Activated CD8-positive, alpha-beta memory T cell treated with anti-CD3 and anti-CD28 coated beads for 48 hours (primary cell): ENCODE measurements around the gene PIKFYVE.
"Not testable (repeated sequence)": the region's sequence is repeated elsewhere in the genome, so short reads cannot be mapped to it uniquely, and the experiment has no call there.

ENCODE experiments used
- DNase-seq, 3 experiments: peaks; one replicate each; pipeline ENCODE4 v3.0.0-alpha.2; 2020; ENCODE audit warnings: low read depth in 2 of 3, low spot score in 2 of 3

PIKFYVE gene

DNA sequence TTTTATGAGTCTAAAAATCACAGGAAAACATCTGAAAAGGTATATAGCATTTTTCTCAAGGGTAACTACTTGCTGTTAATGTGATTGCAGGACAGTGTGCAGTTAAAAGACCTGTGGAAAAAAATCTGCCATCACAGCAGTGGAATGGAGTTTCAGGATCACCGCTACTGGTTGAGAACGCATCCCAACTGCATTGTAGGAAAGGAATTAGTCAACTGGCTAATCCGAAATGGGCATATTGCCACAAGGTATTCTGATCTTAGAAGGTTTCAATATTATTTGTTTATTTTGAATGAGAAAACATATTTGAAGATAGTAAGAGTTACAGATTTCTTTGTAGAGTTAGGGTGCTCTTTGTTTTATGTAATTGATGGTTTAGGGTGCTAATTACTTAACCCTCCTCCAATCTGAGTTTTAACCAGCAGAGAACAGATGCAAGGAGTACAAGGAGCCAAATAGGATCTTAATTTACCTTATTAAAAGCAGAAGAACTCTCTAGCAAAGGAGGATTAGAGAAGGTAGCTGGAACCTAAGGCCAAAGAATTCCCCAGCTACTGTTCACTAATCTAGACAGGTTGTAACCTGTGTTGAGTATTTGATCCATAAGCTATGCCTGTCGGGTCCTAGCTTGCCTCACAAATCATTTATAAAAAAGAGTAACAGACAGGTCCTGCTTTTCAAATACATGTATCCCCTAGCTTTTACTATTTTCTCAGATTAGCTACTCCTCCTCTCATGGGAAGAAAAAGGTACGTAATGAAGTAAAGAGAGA lies 35.0 kb downstream of the PIKFYVE start:
- no peak for DNase-seq

DNA sequence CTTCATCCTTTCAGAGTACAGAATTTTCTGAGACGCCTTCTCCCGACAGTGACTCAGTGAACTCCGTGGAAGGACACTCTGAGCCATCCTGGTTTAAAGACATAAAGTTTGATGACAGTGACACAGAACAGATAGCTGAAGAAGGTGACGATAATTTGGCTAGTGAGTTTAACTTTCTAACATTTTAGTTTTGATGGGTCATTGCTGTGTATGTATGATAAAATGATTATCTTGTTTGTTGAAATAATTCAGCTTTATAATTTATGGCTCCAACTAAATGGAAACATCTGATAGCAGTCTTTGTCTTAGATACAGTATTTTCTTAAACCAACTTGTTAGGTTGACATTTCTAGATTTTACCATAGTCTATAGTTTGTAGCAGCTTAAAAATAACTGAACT lies 38.1 kb downstream of the PIKFYVE start:
- DNase-seq, result no peak

DNA sequence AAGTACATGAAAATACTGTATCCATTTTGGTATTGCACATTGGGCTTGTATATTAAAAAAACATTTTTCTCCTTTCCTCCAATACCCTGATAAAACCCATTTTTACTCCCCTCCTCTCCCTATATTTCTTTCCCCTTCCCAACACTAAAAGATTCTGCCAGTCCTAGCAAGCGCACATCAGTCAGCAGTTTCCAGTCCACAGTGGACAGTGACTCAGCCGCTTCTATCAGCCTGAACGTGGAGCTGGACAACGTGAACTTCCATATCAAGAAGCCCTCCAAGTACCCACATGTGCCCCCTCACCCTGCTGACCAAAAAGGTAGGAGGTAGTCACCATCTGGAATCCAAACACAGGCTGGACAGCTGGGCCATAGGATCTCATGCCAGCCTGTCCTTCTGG lies 38.6 kb downstream of the PIKFYVE start:
- no peak for DNase-seq

DNA sequence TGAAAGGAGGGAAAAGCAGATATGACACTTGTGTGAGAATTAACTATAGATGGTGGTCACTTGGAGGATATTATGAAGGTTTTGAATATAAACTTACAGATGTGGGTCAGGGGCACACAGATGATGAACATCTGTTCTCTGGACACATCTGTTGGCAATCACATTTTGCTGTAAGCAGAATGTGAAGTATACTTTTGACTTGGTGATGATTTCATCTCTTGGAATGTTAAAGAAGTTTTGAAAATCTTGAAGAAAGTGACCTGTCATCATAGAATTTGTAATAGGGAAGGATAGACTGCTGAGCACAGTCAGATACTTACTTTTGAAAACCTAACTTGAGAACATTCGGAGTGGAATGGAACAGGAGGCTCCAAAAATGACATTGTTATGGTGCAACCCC lies 40.2 kb downstream of the PIKFYVE start:
- DNase-seq, result no peak

DNA sequence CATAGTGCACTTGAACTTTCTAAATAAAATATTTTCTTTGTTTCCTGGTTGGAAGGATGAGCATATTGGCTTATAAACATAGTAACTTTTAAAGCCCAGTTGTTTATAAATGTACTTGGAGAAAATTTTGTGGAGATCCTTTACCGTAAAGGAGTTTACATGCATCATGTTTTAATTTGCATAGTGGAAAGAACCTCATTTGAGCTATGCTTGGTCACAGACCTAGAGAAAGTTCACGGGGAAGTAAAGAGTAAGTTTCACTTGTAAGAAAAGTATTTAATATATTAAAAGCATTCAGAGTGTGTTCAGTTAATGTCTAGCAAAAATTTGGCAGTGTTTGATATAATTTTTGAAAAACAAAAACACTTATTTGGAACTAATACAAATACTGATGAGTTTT lies 45.3 kb downstream of the PIKFYVE start:
- DNase-seq, result no peak

DNA sequence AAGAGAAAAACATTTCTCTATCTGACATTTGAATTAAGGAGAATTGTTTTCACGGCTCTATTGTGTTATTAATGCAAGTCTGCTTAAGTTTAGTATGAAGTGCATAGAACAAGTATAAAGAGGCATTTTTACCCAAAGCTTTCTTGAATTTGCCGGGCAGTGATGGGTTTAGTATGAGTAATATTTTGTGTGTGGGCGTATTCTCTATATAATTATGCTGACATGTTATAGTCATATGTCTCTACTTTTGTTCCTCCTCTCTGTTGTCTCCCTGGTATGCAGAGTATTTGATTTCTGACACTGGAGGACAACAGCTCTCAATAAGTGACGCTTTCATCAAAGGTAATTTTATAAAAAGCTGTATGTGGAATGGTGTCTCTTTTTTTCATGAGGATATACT lies 45.9 kb downstream of the PIKFYVE start:
- no peak for DNase-seq

DNA sequence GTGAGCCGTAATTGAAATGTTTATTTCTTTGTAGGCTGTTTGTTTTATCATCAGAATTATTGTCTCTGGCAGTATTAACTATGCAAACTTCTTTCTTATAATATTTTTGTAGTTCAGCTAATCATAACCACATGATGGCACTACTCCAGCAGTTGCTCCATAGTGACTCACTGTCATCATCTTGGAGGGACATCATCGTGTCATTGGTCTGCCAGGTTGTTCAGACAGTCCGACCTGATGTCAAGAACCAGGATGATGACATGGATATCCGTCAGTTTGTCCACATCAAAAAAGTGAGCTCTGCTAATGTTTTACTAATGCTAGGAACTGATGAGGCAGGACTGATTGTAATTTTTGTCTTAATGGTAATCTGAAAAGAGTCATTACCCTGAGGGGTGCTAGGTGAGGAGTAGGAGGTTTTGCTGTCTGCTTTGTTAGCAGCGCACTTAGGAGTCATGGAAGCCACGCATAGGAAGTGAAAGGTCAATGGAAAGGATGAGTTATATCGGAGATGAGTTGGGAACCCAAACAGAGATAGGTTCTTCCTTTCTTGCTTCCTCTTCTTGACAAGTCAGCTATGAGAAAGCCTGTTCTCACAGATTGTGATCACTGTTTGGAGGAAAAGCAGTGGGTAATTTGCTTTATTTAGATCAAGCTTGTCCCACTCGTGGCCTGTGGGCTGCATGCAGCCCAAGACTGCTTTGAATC lies 49.2 kb downstream of the PIKFYVE start:
- no peak for DNase-seq

DNA sequence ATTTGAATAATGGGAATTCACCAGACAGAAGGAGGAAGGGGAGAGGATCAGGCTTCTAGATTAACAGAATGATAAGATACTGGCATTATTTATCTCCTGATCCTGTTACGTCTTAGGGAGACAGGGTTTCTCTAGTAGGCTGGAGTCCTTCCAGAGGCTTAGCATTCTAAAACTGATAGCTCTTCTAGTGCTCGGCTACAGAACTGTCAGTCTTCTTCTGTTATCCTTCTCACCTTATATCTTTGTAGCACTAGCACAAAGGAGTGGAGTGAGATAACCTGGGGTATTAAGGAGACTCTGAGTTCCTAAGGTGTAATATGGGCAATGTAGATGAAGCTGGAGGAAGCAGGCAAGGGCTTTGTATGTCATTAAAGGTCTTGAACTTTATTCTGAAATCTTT lies 52.1 kb downstream of the PIKFYVE start:
- no peak for DNase-seq

DNA sequence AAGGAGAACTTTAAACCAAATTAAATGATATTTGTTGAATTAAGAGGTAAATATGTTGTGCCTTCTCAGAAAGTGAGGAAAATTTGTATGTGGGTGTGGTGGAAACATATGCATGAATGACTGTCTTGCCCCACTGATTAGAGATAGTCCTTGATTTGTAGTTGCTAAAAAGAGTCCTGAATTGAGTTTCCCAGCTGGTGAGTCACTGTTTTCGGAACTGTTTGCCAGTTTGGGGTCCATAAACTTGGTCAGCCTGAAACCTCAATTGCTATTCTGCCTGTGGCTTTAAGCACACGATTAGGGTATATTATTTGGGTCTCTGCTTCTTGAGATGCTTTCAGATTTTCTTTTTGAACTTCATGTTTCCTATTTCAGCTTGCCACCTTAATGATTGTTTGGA lies 53.3 kb downstream of the PIKFYVE start:
- DNase-seq, result no peak

DNA sequence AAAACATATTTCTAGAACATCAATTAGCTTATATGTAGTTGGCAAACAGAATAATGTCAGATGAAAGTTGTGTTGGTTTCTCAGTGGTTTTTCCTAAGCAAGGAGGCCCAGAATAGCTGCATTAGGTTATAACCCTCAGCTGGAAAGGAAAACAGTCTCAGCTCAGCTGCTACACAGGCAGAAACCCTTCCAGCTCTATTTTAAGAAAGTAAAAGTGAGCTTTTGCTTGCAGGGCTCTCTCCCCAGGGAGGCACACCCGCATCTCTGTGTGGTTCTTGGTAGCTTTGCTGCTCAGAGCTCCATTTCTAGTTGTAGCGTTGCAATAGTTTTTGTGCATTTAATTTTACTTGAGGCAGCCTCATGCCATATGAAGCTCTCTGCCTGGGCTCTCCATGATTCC lies 54.6 kb downstream of the PIKFYVE start:
- no peak for DNase-seq

DNA sequence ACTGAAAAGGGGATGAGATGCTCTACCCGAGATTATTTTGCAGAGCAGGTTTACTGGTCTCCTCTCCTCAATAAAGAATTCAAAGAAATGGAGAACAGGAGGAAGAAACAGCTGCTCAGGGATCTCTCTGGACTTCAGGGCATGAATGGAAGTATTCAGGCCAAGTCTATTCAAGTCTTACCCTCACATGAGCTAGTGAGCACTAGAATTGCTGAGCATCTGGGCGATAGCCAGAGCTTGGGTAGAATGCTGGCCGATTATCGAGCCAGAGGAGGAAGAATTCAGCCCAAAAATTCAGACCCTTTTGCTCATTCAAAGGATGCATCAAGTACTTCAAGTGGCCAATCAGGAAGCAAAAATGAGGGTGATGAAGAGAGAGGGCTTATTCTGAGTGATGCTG lies 60.0 kb downstream of the PIKFYVE start:
- DNase-seq, result no peak

DNA sequence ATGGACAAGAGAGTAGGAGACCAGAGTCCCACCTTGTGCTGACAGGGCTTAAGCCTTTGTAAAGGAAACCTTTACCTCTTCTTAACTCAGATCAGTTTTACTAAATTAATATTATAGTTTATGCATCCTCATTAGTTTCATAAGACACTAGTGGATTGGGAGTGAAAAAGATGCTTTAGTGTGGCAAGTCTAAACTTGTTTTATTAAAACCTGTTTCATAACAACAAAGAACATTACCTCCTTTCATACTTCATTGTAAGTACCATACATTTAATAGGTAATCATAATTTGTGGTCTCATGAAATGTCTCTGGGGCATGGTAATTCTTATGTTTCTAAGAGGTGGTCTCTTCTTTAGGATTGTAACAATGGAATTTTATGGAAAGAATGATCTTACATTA lies 63.4 kb downstream of the PIKFYVE start:
- no peak for DNase-seq

DNA sequence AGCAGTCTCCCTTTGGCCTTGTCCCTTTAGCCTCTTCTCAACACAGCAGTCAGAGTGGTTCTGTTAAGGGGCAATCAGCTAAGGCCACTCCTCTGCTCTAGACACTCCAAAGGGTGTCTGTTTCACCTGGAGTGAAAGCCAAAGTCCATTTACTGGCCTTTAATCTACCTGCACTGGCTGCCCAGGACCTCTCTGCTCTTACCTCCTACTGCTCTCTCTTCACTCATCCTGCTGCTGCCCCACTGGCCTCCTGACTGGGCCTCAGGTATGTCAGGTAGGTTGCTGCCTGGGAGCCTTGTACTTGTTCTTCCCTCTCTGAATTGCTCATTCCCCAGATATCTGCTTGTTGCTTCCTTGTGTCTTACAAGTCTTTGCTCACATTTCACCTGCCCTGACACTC lies 68.2 kb downstream of the PIKFYVE start:
- DNase-seq, result no peak

DNA sequence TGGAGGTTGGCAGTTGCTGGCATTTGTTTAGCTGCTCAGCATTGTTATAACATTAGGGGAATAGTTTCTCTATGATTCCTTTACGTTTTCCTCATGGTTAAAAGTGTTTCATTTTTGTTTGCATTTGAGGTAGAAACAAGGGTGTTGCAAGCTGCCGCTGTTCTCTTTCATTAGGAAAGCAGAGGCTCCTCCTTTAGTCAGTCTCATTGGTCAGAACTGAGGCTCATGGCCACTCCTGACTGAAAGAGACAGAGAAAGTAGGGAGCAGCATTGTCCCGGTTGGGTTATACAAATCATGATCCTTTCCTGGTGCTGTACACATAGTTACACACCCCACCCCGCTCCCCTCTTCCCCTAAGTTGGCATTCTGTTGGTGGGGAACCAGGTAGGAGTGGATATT lies 80.7 kb downstream of the PIKFYVE start:
- DNase-seq, result no peak

DNA sequence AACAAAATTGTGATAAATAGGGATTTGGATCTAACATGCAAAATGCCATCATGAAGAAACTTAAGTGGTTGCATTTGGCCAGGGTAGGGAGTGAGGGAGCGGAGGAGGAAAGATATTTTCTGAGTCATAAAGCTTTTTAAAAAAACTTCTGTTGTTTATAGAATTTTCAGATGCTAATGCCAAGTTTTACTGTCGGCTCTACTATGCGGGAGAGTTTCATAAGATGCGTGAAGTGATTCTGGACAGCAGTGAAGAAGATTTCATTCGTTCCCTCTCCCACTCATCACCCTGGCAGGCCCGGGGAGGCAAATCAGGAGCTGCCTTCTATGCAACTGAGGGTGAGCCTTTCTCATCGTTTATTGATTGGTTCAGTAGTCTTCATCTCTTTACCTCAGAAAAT lies 84.6 kb downstream of the PIKFYVE start:
- no peak for DNase-seq

DNA sequence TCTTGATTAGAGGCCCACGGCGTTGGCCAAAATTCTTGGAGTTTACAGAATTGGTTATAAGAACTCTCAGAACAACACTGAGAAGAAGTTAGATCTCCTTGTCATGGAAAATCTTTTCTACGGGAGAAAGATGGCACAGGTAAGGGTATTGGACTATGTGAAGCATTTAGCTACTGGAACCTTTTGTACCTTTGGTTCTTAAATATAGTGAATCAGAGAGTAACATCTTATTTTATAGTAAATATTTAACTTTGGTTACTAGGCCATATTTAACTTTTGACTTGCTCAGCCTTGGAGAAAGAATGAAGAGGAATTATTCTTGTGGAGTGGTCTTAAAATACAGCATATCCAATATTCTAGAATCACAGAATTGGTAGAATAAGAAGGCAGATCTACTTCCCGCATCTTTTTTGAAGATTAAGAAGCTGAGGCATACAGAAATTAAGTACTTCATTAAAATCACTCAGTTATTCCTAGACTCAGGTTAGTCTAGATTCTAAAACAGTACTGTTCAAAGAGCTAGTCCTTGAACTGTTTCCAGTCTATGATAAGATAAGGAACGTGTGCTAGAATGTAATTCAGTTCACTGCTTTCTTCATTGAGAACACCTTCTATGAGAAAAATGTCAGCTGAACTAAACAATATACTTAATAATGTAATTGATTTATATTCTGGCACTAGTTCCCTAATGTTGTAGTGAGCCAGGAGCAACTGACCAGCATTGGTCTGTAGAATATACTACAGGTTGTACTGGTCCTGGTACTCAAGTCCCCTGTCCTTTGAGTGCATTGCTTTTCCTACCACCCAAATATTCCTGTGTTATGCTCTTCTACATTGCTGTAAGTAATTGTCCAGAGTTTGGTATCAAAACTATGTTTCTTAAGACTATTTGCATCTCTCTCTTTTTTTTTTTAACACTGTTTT lies 86.9 kb downstream of the PIKFYVE start:
- DNase-seq, result no peak

DNA sequence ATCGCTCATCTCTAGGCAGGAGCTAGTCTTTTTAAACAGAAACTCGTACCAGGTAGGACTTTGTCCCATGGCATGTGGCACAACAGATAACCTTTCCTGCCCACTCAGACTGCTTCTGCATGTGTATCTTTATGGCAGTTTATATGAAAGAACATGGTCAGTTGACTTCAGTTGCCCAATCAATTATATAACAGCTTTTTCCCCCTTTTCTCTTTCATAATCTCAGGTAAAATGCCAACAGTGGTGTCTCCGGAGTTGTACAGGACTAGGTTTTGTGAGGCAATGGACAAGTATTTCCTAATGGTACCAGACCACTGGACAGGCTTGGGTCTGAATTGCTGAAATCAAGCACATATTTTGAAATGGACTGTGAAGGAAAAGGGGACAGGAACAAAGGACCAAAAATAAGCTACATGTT lies 88.9 kb downstream of the PIKFYVE start:
- DNase-seq, result no peak

DNA sequence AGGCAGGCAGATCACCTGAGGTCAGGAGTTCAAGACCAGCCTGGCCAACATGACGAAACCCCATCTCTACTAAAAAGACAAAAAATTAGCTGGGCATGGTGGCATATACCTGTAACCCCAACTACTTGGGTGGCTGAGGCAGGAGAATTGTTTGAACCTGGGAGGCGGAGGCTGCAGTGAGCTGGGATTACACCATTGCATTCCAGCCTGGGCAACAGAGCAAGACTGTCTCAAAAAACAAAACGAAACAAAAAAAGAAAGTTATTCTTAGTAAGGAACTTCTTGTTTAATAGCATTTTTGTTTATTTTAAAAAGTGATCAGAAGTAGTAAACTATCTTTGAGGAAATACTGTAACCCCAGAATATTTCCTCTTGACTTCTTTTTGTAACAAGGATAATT lies 90.4 kb downstream of the PIKFYVE start:
- DNase-seq, result not testable (repeated sequence)

DNA sequence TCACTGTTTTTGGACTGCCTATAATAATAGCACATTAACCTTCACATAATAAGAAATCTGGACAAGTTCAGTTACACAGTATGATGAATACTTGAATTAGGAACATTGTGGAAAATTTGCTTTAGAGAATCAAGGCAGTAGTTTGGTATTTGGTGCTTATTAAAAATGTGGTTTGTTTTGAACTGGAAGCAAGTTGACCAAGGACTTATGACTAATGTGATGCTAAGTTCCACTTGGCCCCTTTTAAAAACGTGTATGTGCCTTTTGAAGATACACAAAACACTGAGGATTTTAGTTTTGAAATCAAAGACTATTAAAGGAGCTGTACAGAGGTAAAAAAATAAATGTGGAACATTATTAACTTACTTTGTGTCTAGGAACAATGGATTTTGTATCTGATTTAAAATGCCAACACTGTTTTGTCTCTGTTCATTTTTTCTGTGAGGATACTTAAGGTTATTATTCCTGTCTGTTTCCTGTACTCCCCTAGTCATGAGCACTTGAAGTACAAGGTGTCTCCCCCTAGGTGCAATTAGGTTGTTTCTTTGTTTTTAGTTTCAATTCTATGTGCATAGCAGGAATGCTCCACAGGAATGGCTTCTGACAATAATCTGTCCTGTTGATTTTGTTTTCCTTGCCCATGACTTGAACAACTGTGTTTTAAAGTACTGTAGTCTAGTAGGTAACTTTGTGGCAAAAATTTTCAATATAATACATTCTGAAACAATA lies 91.0 kb downstream of the PIKFYVE start:
- no peak for DNase-seq

DNA sequence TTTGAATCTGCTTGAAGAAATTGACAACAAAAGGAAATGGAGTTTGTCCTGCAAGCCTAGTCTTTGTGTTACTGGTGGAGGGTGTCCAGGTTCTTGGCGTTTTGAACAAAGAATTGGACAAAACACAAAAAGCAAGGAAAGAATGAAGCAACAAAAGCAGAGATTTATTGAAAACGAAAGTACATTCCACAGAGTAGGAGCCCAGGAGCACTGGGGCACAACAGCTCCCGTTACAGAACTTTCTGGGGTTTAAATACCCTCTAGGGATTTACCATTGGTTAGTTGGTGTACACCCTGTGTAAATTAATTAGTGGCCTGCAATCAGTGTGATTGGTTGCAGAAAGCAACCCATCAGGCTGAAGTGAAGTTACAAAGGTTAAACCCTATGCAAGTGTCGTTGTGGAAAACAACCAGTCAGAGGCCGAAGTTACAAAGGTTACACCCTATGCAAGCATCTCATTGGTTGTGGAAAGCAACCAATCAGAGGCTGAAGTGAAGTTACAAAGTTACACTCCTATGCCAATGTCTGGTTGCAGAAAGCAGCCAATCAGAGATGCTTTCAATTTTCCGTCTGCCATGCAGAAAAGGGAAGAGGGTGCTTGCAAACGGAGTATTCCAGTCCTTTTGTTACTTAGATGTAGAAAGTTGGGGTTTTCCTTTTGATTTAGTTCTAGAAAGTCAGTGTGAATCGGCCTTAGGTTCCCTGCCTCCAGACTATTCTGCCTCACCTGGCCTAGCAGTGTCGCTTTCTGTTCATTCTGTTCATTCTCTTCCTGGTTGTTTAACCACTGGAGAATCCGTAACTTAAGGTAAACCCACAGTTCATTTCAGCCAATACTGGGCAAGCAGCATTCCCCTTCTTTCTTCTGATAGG lies 92.9 kb downstream of the PIKFYVE start:
- no peak for DNase-seq
